HTR-8/SVneo (cell line): ENCODE results near the gene ZNF329.
A peak's percentile ranks its signal among the peaks of the same experiment; 100 is the strongest.

Source experiments
- DNase-seq: peaks from one replicate; pipeline ENCODE4 v3.0.0; 2011; ENCODE audit warnings: low spot score, mixed read lengths; ENCODE audit not compliant: insufficient read length
- FAIRE-seq: peaks from 2 replicates; lab custom pipeline; 2011; peaks lifted over from hg19 to GRCh38; lab: Jason Lieb, UNC

Gene ZNF329

DNA sequence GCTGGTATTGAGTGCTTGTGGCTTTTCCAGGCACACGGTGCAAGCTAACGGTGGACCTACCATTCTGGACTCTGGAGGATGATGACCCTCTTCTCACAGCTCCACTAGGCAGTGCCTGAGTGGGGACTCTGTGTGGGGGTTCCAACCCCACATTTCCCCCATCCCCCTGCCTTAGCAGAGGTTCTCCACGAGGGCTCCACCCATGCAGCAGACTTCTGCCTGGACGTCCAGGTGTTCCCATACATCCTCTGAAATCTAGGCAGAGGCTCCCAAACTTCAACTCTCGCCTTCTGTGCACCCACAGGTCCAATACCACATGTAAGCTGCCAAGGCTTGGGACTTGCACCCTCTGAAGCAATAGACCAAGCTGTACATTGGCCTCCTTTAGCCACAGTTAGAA, 27.2 kb downstream of the ZNF329 start:
- DNase-seq (no peak), FAIRE-seq (no peak)

DNA sequence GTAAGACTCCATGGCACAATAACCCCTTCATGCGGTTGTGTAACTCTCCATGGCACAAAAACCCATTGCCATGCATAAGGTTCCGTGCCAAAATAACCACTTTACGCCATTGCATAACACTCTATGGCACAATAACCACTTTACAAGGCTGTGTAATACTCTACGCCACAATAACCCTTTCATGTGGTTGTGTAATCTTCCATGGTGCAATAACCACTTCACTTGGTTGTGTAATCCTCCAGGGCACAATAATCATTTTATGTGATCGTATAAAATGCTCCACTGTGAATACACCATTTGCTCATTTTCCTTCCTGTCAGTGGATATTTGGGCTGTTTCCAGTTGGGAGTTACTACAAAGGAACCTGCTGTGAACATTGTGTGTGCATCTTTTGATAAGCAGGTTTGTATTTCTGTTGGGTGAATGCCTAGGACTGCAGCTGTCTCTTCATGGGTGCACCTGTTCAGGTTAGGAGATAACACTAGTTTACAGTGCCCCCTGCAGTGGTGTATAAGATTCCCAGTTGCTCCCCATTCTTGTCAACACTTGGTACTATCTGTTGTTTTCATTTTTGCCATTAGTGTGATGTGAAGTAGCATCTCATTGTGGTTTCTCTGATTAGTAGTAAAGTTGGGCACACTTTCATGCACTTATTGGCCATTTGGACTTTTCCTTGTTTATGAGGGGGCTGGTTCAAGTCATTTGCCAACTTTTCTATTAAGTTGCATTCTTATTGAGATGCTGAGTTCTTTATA, 31.4 kb downstream of the ZNF329 start:
- FAIRE-seq (no peak), DNase-seq (no peak)

DNA sequence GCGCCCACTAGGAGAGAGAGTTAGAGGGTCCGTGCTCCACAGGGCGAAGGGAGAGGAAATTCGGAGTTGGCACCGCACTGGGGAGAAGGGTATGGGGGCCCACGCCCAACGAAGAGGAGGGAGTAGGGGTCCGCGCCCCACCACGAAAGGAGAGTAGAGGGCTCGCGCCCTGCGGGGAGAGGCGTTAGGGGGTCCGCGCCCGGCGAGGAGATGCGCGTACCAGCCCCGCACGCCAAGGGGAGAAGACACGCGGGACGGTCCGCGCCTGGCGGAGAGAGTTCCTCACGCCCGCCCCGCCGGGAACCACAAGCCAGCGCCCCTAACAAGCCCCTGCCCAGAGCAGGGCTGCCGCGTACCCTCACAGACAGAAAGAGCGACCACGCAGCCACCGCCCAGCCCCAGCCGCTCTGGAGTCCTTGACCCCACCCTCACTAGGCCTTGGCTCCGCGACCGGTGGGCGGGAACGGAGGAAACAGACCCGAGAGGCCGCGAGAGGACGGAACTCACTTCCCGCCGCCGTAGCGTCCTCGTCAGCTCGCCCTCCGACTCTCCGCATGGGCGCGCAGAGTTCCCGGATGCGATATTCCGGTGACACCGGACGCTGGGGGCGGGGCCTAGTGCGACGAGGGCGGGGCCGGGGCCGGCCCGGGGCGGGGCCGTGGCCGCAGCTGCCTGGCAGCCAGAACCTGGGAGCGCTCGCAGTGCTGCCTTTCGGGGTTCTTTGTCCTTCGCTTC, 32.6 kb downstream of the ZNF329 start:
- no peak for DNase-seq
- no peak for FAIRE-seq

DNA sequence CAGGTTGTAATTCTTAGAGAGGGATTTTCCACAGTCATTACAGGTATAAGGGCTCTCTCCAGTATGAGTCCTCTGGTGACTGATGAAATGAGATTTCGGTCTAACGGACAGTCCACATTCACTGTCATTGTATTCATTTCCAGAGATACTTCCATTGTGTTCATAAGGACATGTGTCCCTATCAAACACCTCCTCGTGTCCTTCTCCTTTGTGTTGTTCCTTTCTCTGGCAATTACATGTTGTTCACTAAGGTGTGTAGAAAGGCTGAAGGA, 42.1 kb downstream of the ZNF329 start:
- FAIRE-seq (no peak), DNase-seq (no peak)

DNA sequence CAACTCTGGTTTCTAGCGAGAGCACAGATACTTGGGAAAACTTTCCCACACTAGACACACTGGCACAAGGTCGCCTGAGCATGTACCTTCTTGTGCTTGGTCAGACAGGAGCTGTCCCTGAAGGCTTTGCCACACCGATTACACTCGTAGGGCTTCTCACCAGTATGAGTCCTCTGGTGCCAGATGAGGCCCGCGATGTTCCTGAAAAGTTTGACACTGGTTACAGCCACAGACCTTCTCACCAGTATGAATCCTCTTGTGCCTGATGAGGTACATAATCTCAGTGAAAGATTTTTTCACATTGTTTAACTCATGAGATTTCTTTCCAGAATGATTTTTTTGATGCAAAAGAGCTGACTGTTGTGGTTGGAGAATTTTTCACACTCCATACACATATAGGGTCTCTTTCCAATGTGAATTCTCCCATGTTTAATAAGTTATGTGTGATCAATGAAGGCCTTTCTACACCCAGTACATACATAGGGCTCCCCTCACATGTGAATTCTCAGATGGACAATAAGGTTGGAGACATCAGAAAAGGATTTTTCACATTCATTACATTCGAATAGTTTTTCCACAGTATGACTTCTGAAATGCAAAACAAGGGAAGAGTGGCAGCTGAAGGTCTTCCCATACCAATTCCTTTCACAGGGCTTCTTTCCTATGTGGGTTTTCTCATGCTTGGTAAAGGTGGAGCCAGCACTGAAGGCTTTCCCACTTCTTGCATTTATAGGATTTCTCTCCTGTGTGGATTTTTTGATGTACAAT, 42.6 kb downstream of the ZNF329 start:
- DNase-seq (no peak), FAIRE-seq (no peak)

DNA sequence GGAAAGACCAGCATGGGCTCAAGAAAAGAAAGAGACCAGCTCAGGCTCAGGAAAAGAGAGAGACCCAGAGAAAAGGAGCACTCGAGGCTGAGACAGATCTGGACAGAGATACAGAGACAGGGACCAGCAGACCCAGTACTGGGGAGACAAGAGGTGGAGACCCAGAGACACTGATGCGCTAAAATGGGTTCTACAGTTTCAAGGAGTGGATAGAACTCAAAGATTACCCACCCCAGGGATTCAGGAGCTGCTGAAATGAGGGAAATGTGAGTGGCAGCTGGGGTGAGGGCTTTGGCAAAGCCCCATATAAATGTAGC, 51.9 kb downstream of the ZNF329 start:
- DNase-seq (no peak), FAIRE-seq (no peak)

DNA sequence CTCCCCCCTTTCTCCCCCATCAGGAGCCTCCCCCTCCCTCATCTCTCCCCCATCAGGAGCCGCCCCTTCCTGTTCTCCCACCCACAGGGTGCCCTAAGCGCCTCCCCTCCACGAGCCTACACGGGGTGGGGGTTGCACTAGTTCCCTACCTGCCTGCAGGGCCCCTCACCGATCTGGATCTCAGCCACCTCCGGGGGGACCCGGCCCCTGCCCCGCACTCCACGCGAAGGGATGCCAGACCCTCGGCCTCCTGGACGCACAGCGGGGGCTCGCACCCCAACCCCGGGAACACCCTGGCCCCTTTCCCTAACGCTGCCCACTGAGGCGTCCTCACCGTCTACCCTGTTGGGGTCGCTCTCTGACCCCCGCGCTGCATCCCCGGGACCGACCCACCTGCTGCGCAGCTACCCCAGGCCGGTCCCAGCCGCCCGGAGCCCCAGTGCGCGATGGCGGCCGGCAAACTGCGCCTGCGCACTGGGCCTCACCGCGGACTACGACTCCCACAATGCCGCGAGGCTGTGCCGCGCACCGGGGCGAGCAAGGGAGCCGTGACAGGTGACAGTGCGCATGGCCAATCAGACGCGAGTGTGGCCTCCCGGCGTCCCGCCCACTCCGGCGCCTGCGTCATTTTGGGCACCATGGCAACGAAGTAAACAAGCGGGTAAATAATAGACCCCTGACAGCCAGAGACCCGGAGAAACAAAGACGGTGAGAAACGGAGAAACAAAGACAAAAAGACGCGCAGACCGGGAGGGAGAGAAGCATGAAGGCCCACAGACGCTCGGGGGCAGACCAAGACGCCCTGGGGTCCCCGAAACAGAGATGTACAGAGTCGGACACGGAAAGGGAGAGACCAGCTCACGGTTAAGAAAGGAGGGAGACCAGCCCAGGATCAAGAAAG, 52.6 kb downstream of the ZNF329 start, which contains the start of gene ZSCAN18:
Gene ZSCAN18 (minus strand): TSS at position 451 of the 901 bp plus-strand sequence. CDS start 7,964 bp downstream, outside the sequence.
- DNase-seq (peak; percentile 94), FAIRE-seq (peak; percentile 99)

DNA sequence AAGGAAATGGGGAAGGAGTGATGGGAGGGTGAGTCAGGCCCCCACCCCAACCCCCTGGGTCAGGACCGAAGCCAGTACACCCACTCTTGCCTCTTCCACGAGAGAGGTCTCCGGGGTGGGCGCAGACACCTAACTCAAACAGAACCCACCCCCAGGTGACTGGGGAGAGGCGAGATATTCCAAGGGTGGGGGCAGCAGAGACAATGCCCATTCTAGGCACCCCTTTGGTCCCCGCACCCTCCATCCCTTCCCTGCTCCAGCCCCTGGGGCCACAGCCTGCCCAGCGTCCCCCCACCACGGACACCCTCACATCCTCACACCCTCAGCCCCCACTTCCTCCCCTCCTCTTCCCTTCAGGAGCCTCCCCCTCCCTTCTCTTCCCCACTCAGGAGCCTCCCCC, 53.2 kb downstream of the ZNF329 start:
- FAIRE-seq (no peak), DNase-seq (no peak)

DNA sequence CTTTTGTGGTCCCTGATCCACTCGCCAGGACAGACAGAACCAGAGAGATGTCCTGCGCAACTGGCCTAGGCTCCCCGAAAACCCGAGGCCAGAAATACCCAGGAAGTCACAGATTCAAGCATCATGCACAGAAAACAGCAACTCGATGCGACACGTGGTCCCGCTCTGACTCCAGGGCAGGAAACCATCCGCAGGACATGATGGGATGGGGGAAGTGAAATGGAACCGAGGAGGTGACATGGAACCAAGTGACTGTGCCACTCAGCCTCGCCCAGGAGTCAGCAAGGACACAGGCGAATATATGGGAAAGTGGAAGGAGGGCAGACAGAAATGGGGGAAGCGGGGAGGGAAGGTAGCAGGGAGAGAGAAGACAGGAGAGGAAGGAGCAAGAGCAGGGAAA, 53.7 kb downstream of the ZNF329 start:
- FAIRE-seq, result no peak

DNA sequence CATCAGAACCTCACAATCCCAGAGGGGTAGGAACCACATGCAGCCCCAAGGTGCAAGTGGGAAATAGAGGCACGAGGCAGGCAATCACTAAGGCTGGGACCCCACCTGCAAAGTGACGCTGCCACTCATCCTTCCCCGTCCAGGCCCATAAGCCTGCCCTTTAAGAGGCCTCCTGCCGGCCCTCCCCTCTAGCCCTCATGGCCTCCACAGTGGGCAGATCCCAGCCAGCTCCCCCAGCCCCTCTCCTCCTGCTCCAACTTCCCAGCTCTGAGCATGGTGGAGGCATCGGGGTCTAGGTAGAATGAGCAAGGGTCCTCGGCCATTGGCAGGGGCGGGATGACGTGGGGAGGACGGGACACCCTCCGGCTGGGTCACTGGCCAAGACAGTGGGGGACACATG, 55.3 kb downstream of the ZNF329 start:
- no peak for DNase-seq
- FAIRE-seq, result no peak

More for the DNA sequence above, 53.7 kb downstream of the ZNF329 start:
- DNase-seq, result no peak

DNA sequence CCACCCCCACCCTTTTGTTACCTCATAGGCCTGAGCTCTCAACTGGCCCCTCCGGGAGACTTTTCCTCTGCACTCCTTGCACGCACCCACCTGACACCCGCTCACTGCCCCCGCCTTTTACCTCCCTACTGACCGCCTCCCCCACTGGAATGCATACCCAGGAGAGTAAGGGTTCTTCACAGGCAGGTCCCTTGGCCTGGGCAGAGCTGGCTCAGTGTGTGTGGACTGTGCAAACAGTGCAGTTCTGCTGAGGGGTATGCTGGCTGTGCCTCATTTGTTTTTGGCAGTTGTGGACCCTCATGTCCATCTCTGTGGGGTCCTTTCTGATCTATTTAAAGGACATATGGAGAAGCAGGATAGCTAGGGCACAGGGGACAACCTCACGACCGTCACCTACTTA, 57.5 kb downstream of the ZNF329 start:
- FAIRE-seq (no peak), DNase-seq (no peak)

DNA sequence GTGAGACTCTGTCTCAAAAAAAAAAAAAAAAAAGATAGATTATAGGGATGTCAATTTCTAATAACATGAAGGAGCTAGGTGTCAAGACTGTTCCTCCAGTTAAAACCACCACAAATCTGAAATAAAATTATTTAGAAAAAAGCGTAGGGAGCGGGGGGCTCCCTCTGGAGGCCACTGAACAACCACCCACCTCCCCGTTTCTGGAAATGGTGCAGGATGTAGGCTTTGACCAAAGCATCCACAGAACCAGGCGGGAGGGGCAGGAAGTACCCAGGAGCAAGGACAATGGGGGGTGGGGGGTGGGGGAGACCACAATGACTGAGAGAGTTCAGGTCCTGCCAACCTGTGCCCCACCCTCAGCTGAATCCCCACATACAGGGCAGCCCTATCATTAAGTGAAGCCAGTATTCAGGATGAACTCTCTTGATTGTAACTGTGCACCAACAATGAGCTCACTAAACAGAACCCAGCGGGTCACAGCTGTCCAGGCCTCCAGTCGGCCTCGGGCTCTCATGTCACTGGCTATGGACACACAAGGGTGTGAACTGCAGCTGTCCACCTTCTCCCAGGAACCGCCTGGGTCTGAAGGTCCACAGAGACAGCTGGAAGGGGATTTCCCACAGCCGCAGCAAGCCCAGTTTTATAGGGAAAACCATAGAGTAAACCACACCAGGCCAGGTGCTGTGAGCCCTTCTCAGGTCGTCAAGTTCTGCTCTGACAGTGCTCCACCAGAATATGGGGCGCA, 59.2 kb downstream of the ZNF329 start:
- no peak for FAIRE-seq
- DNase-seq, result no peak

DNA sequence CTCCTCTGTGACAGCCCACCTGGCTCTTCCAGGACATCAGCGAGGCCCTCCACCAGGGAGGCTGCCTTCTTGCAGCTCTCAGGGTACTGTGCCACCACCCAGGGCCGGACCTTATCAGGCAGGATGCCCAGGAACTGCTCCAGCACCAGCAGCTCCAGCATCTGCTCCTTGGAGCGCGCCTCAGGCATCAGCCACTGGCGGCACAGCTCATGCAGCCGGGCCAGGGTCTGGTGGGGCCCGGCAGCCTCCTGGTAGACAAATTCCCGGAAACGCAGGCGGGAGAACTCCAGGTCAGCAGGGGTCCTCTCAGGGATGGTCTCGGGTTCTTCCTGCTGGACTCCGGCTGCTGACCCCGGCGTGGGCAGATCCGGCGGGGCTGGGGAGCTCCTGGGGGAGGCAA, 60.7 kb downstream of the ZNF329 start:
- FAIRE-seq (no peak), DNase-seq (no peak)

DNA sequence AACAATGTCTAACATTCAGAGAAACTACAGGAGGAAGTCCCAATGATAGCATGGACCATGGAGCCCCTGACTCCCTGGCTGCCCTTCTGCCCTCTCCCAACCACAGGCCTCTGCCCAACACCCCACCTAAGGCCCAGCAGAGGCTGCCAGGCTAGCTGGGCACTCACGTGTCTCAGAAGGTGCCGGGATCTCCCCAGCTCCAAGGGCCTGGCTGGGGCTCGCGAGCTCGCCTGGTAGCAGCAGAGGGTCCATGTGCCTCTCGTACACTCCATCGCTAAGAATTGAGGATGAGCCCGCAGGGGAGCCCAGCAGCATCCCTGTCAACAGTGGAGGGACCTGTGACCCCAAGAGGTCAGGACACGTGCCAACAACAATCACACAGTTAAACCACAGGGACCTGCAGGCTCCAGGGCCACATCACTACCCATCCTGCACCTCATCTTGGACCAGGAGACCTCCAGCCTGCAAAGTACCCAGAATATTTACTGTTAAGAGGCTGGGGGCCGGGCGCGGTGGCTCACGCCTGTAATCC, 62.0 kb downstream of the ZNF329 start:
- FAIRE-seq, result no peak

DNA sequence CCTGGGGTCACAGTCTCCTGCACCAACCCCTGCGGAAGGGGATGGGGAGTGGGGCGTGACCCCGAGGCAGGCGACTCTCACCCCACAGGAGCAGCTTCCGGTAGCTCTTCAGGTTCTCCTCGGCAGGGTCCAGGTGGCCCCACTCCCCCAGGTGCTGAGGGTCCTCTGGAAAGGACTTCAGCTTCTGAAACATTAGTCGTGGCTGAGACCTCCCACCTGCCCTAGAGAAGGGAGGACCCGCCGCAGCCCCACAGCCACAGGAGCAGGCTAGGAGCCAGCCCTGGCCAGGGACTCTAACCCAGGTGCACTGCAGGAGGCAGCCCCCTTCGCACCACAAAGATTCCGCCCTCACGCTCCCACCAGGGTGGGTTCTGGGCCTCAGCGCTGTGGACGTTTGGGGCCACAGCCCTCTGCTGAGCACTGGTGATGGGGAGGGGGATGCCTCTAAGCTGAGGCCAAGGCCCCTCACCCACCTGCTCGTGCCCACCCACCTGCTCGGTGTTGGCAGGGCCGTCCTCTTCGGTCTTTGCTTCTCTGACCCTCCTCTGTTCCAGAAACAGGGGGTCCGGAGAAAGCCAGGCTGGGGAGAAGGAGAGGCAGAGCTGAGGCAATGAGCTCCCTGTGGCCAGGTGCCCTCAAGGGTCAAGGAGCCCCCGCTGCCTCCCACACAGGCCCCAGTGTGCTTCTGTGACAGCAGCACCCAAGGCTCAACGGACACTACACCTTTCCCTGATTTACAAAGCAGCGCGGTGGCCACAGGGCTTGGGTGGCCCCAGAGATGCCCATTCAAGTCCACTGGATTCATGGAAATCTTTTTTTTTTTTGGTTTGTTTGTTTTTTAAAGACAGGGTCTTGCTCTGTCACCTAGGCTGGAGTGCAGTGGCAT, 63.5 kb downstream of the ZNF329 start:
- no peak for FAIRE-seq
- no peak for DNase-seq

More for the DNA sequence above, 62.0 kb downstream of the ZNF329 start:
- no peak for DNase-seq

DNA sequence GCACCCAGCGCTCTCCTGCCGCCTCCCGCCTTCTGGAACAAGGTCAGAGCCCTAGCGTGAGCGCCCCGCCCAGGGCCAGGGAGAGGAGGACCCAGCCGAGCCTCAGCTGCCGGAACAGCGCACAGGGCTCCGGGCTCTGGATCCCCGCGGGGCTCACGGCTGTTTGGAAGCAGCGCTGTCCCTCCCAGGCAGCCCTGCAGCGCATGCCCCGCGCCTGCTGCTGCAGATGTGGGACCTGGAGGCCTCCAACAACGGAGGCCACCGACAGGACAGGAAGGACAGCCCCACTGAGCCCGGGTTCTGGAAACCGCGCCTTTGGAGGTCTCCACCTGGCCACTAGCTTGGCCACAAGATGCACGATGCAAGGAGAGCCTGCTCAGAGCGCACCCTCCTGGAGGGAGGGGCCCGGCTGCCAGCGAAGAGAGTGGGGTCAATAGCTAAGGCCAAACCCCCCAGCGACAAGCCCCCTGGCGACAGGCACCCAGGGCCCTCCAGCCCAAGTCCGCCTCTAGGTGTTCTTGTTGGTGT, 65.2 kb downstream of the ZNF329 start:
- no peak for DNase-seq
- no peak for FAIRE-seq

DNA sequence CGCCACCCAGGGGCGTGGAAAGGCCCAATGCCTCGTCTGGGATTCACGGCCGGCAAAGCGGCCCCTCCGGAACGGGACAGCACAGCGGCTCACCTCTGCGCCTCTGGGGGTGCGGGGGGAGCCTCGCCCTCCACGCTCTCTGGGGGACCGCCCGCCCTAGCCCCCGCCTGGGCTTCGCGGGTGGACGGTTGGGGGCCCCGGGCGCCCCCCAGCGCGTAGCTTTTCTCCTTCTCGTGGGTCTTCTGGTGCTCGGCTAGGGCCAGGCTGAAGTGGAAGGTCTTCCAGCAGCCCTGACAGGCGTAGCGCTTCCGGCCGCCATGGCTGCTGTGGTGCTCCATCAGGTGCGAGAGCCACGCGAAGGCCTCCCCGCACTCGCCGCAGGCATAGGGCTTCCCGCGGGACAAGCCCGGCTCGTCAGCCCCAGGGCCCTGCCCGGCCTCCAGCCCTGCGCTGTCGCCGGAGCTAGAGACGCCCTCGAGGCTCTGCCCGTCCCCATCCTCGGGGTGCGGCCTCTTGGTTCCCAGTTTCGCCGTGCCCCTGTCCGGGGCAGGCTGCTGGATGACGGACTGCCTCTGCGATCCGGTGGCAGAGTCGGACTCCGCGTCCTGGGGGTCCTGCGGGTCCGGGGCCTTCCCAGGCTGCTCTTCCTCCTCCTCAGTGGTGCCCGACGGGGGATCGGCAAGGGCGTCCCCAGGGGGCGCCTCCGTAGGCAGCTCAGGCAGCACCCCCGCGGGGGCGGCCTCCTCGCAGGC, 65.8 kb downstream of the ZNF329 start:
- FAIRE-seq (no peak), DNase-seq (no peak)
